DOHH2 (cell line): ENCODE data around the gene CORO6.

Experiments
- CTCF ChIP-seq: fragments of 200-600 bp; sonication (generic); IDR thresholded peaks from one replicate; pipeline ENCODE4 v1.5.1; 2014; ENCODE audit warnings: antibody characterized with exemption, mild to moderate bottlenecking, low read depth, low read length; ENCODE audit not compliant: poor library complexity, severe bottlenecking
- EZH2phosphoT487 ChIP-seq: fragments of 200-600 bp; sonication (generic); IDR thresholded peaks from 2 replicates; pipeline ENCODE4 v1.6.1; 2017; ENCODE audit warnings: borderline replicate concordance, mild to moderate bottlenecking, antibody characterized with exemption, low read length, moderate library complexity, mixed read lengths

GRCh38 chr17:29628644-29629043 lies 5.9 kb upstream of the CORO6 start:
- no peak for TF ChIP-seq CTCF
- TF ChIP-seq EZH2phosphoT487, result no peak
